K562 (cell line): ENCODE measurements around the gene LSM12.

Experiments used
- ATF2 ChIP-seq: sonication (generic); formaldehyde crosslinking; IDR thresholded peaks from 2 replicates; pipeline ENCODE4 v1.8.1; 2022; ENCODE audit warnings: missing genetic modification reagents
- CBX2 ChIP-seq: fragments of 200-600 bp; sonication (generic); IDR thresholded peaks from one replicate; pipeline ENCODE4 v1.6.1; 2012; ENCODE audit warnings: mild to moderate bottlenecking, low read length, inconsistent platforms; ENCODE audit not compliant: insufficient read depth, poor library complexity, severe bottlenecking
- CEBPB ChIP-seq: fragments of 450-650 bp; IDR thresholded peaks from 2 replicates; pipeline ENCODE4 v1.6.1; 2016; ENCODE audit warnings: missing genetic modification characterization, missing compliant biosample characterization
- CTCF ChIP-seq, 3 experiments: IDR thresholded peaks in 2 of 3; conservative IDR thresholded peaks in 1 of 3; 2 replicates each; pipeline ENCODE4 v1.5.1; 2011 to 2012; ENCODE audit warnings: low read length in 3 of 3, mild to moderate bottlenecking in 3 of 3, control low read depth in 2 of 3, improper control_type of control experiment in 1 of 3, inconsistent platforms in 1 of 3, low read depth in 1 of 3, mixed read lengths in 1 of 3, moderate library complexity in 1 of 3; ENCODE audit not compliant: insufficient read depth in 2 of 3
- GTF2E2 ChIP-seq: fragments of 200-800 bp; sonication (Bioruptor generic); IDR thresholded peaks from 2 replicates; pipeline ENCODE4 v1.6.1; 2016; ENCODE audit warnings: missing genetic modification characterization, missing compliant biosample characterization
- KAT7 ChIP-seq: sonication (generic); formaldehyde crosslinking; IDR thresholded peaks from 2 replicates; pipeline ENCODE4 v1.8.0; 2022; ENCODE audit warnings: missing genetic modification reagents, mild to moderate bottlenecking, borderline replicate concordance
- NFE2L1 ChIP-seq: fragments of 450-650 bp; IDR thresholded peaks from 2 replicates; pipeline ENCODE4 v1.6.1; 2016; ENCODE audit warnings: missing genetic modification characterization, low read depth, mild to moderate bottlenecking, missing compliant biosample characterization, moderate library complexity, borderline replicate concordance
- POLR2A ChIP-seq: fragments of 450-650 bp; conservative IDR thresholded peaks from 2 replicates; pipeline ENCODE4 v1.6.1; 2016
- RFX5 ChIP-seq: IDR thresholded peaks from 2 replicates; pipeline ENCODE4 v1.6.1; 2011; ENCODE audit warnings: low read depth, mild to moderate bottlenecking, improper control_type of control experiment, low read length
- SP1 ChIP-seq: sonication (generic); formaldehyde crosslinking; IDR thresholded peaks from 2 replicates; pipeline ENCODE4 v1.8.1; 2022; ENCODE audit warnings: mild to moderate bottlenecking, missing genetic modification reagents
- SRF ChIP-seq, 2 experiments: fragments of 250-450, 450-650 bp in 1 of 2; sonication (Bioruptor Pico) in 1 of 2; sonication (generic) in 1 of 2; formaldehyde crosslinking; IDR thresholded peaks; 2 replicates each; pipeline versions ENCODE4 v1.5.0 to v1.5.1; 2020 to 2022; ENCODE audit warnings: mild to moderate bottlenecking in 1 of 2, missing genetic modification reagents in 1 of 2
- TEAD4 ChIP-seq, 2 experiments: sonication (generic) in 1 of 2; formaldehyde crosslinking in 1 of 2; IDR thresholded peaks; 2 replicates each; pipeline versions ENCODE4 v1.6.1 to v1.8.0; 2012 to 2022; ENCODE audit warnings: borderline replicate concordance in 1 of 2, inconsistent platforms in 1 of 2, low read length in 1 of 2, mild to moderate bottlenecking in 1 of 2, missing genetic modification reagents in 1 of 2
- ZBTB26 ChIP-seq: fragments of 450-650 bp; formaldehyde crosslinking; IDR thresholded peaks from 2 replicates; pipeline ENCODE4 v1.4.0; 2022; ENCODE audit warnings: missing genetic modification characterization
- ZBTB33 ChIP-seq: sonication (generic); formaldehyde crosslinking; IDR thresholded peaks from 2 replicates; pipeline ENCODE4 v1.8.1; 2023; ENCODE audit warnings: mild to moderate bottlenecking, missing genetic modification reagents

- no peak for TF ChIP-seq CTCF (IDR thresholded peaks at IDR 0.05 in 2 of 3, conservative IDR thresholded peaks at IDR 0.05 in 1 of 3; ENCODE audit: insufficient read depth in 2 of 3, low read depth in 1 of 3, low read length in 3 of 3)
- no peak for TF ChIP-seq TEAD4 (IDR thresholded peaks at IDR 0.05; ENCODE audit: low read length)
- TF ChIP-seq TEAD4 (CRISPR knock-in tag; IDR thresholded peaks at IDR 0.05; ENCODE audit: borderline replicate concordance), result no peak
- no peak for TF ChIP-seq ZBTB33 (CRISPR knock-in tag)
- no peak for TF ChIP-seq SRF (CRISPR knock-in tag; IDR thresholded peaks at IDR 0.05)
- no peak for TF ChIP-seq GTF2E2 (tag)
- no peak for TF ChIP-seq POLR2A
- TF ChIP-seq ATF2 (CRISPR knock-in tag), result no peak
- TF ChIP-seq KAT7 (CRISPR knock-in tag), result no peak
- TF ChIP-seq SP1 (CRISPR knock-in tag), result no peak
- no peak for TF ChIP-seq ZBTB26 (CRISPR knock-in tag)
- no peak for TF ChIP-seq CEBPB (tag)
- no peak for TF ChIP-seq NFE2L1
- TF ChIP-seq CBX2, result no peak
- no peak for TF ChIP-seq RFX5
Observed at GRCh38 chr17:44092051-44092450, 25.6 kb upstream of the LSM12 start.
